NCI-H69 (cell line): ENCODE results near the gene MR1.
A peak's percentile ranks its signal among the peaks of the same experiment; 100 is the strongest.

Experiments
- DNase-seq: peaks from one replicate; lab custom pipeline; 2025; lab: John Stamatoyannopoulos, UW

MR1 gene

GRCh38 chr1:181064011-181064623, 30.3 kb downstream of the MR1 start:
- peak; percentile 21 for DNase-seq

DNA sequence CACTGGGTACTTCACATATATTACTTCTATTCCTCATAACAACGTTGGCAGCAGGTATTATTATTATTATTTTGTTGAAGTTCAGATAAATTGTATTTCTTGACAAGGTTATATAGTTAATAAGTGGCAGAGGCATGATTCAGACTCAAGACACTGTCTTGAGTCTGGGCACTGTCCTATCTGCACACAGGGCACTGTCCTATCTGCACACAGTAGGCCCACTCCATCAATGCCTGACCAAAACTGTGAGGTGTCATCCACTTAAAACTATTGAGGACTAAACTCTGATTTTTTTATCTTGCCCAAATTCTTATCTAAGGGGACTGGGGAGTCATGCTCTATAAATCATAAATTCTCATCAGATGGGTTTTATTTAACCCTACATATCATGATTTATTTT, 30.9 kb downstream of the MR1 start:
- no peak for DNase-seq

GRCh38 chr1:181073638-181074037, 39.9 kb downstream of the MR1 start:
- no peak for DNase-seq

DNA sequence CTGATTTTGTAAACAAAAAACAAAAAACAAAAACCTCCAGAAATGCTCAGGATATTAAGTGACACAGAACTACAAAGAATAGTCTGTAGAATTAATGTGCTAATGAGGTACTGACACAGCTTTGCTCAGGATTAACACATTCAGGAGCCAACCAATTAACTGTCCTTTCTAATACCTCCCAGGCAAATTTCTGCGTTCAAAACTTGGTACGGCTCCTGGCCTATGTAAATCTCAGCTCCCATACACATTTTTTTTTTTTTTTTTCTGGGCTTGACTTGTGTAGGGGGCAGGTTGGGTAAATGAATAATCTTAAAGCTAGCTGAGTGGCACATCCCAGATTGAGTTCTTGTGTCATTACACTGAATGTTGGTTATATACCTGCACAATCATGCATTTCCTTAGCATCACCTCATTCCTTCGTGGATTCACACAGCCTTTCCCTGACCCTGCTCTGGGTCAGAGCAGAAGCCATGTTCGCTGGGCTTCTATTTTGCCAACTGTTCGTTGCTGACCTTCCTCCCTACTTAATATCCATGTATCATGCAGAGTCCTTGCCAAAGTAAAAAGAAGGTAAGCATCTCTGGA, 42.1 kb downstream of the MR1 start:
- no peak for DNase-seq

- DNase-seq = no peak
Observed at GRCh38 chr1:181076852-181077251, 43.1 kb downstream of the MR1 start.

DNA sequence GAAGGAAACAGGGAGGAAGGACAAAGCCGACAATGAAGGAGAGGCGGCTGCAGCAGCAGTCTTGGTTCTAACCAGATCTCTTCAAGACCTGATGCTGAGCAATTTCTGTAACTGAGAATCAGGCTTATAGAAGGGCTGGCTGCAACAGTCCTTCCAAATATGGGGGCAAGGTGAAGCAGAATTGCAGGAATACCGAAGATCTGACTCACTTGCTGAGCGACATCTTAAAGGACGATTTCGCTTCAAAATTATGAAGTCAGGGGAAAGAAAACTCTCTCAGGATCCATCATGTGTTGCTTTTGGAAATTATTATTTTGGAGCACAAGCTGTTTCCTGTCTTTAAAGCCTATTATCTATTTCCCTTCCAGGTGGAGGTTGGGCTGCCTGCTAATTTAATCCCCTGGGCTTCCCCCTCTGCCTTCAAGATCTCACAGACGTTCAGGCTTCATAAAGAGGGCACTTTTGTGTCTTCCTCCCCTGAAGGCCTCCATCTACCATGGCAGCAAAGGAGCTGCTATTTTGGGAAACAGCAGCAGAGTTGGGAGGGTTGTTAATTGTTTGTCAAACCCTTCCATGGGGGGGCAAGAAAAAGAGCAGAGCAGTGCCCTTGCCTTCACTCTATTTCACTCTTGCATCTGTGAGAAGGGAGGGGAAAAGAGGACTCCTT, 43.9 kb downstream of the MR1 start:
- DNase-seq = peak; percentile 77

DNA sequence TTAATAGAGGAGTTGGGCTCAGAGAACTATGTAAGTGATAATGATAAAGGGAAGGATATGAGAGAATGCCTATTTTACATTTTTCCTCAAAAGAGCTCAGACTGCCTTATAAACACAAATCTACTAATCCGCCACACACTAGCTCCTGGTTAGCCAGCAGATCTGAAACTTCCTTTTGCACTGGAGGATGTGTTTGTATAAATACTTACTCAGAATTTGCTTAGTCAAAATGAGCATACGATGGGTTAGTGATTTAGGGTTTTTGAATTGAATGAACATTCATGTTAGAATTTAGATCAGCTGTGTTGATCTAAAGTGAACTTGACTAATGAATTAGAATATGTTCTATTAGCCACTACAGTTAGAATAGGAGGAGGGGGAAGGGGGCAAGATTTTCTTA, 45.6 kb downstream of the MR1 start:
- DNase-seq = no peak

DNA sequence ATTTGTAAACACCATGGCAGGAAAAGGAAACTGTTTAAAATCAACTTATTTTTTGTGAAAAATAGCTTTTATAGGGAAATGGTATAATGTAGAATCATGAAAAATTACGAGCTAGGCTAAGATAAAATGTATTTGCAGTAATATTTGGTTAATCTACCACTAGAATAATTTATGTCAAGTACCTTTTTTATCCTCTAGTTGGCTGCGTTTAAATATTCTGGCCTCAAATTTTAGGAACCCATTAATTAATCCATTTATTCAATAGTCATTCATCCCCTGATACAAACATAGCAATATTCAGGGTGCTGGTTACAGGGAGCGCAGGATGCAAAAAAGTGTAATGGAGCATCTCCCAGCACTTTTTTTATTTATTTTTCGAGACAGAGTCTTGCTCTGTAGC, 46.1 kb downstream of the MR1 start:
- DNase-seq = no peak

- DNase-seq = peak; percentile 18
Observed at GRCh38 chr1:181080556-181080955, 46.8 kb downstream of the MR1 start.

DNA sequence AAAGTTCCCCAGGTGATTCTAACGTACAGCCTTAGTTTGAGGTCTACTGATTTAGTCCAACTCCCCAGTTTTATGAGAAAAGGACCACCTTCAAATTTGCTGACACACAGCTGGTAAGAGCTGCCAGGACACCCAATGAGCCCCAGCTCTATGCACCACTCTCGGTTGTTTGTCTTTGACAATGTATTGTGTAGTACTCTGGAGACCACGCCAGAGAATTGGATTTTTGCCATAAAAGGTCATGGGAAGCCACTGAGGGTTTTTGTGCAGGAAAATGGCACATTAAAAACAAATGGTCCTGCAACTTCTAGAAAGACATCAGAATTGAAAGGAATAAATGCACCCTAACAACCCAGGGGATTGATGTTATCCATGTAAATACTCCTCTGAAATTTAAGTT, 47.6 kb downstream of the MR1 start:
- DNase-seq = peak; percentile 97

GRCh38 chr1:181083842-181084605, 50.2 kb downstream of the MR1 start:
- peak; percentile 99 for DNase-seq

DNA sequence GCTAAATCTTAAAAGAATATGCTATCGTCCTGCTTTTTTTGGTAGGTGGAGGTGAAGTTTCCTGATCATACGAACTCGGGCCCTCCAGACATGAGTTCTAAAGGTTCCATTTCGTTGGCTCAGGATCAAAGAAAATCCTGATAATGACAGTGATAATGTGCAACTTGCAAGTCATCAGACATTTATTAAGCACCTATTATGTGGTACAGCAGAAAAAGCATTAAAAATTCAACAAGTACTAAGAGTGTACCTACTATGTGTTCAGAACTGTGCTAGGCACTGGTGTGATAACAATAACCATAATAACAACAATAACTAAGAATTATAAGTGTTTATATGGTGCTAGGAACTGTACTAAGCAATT, 50.8 kb downstream of the MR1 start:
- DNase-seq = no peak

GRCh38 chr1:181086091-181086490, 52.3 kb downstream of the MR1 start:
- DNase-seq = no peak

DNA sequence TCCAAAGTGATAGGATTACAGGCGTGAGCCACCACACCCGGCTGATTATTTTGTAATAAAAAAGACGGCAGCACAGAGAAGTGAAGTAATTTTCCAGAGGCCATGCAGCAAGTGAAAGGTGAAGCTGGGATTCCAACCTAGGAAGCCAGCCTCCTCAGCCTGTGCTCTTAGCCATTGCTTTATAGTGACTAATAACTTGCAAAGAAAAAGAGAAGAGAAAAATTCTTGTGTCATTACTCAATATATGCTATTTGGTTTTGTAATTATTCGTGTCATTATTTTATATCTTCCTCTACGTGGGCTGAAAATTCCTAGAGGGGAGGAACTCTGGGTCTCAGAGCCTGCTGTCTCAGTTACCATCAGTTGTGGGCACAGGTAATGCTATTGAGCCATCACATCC, 53.1 kb downstream of the MR1 start:
- no peak for DNase-seq

DNA sequence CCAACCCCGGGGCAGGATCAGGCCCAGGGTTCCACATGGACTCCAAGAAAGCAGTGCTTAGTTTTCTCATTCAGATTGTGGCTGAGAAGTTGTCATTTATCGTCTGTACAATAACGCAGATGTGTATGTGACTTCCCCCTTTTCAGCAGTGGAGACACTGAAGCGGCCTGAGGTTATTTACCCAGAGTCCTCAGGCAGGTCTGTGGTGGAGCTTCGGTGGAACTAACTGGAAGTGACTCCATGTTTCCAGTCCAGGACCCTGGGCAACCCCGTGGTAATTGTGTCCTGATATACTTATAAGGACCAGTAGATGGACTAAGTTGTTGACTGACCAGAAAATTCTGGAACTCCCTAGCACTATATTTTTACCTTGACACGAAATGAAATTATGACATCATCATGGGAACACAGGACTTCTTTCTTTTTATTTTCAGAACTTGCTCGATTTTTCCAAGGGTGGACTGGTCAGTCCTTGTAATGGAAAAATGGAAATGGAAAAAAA, 53.7 kb downstream of the MR1 start:
- DNase-seq = peak; percentile 65

DNA sequence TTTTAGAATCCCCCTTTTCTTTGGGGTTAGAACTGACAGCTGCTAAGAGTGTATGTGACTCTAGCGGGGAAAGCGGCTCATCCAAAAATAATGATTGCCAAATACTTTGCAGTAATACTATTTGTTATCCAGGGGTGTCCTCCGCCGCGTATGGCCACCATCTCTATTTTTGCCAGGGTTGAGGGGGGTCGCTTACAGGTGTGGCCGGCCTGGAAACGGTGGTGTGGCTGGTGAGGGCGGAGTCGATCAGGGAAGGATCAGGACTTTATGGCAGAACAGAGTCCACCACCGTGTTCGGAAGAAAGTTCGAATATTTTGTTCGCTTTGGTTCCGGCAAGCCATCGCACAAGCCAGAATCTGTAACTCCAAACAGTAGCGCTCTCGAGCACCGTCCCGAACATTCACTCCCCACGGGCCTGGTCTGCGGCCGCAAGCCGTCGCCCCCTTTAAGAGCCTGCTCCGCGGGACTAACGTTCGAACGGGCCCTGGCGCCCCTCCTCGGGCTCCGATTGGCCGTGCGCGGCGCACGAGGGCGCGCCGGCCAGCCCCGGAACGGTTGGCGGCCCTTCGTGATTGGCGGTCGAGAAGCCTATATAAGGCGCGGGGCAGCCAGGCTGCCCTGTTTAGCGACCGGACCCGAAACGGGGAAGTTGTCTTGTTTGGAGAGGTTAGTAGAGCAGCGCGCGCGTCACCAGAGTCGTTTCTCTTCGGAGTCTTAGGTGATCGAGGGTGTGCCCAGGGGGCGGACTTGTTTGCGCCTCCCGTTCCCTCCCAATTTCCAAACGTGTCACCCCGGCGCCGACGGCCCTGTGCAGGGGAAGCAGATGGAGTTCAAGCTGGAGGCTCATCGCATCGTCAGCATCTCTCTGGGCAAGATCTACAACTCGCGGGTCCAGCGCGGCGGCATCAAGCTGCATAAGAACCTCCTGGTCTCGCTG, 54.6 kb downstream of the MR1 start, which contains the start of gene IER5:
Gene IER5 (plus strand): TSS at position 622 of the 938 bp plus-strand sequence. CDS start 203 bp downstream, at position 825.
- peak; percentile 99 for DNase-seq

- peak; percentile 85 for DNase-seq
Observed at GRCh38 chr1:181089017-181089675, 55.4 kb downstream of the MR1 start.

DNA sequence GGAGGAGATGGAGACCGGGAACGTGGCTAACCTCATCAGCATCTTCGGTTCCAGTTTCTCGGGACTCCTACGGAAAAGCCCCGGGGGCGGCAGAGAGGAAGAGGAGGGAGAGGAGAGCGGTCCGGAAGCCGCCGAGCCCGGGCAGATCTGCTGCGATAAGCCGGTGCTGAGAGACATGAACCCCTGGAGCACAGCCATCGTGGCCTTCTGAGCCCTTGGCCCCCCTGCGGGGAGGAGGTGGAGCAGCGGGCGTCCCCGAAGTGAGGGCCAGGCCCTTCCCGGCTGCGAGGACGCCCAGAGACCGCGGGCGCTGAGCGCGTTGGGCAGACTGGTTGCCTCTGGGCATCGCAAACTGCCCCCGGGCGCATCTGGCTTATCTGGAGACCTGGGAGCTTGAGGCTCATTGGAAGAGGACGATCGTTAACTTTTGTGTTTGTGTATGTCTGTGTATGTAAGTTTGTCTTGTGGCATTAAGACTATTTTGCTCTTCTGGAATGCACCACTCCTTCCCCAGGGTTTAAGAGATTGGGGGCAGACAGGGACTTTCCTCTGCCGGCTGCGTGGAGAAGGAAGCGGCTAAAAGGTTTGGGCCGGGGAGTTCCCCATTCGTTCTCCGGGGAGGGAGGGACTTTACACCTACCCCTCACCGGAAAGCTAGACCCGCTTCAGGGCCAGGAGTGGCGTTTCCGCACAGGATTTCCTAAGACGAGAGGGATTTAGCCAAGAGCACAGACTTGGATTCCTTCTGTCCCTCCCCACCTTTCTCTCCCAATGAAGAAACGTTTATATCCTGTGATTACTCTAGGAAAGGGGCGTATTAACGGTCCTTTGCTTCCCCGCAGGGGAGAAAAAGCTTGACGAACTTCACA, 56.1 kb downstream of the MR1 start:
- DNase-seq = peak; percentile 85

- peak; percentile 58 for DNase-seq
Observed at GRCh38 chr1:181090641-181091126, 56.9 kb downstream of the MR1 start.
